Skeletal muscle cell (primary cell): Measurements from ENCODE around the gene RARG.

Source experiments
- DNase-seq: peaks from one replicate; pipeline ENCODE4 v3.0.0-alpha.2; 2010; ENCODE audit warnings: low read depth
- H3K4me3 ChIP-seq: 2 replicates; pipeline ENCODE4 v1.5.1; 2011; ENCODE audit warnings: low read depth, mild to moderate bottlenecking, control low read depth, low read length, moderate library complexity

The RARG gene

DNA sequence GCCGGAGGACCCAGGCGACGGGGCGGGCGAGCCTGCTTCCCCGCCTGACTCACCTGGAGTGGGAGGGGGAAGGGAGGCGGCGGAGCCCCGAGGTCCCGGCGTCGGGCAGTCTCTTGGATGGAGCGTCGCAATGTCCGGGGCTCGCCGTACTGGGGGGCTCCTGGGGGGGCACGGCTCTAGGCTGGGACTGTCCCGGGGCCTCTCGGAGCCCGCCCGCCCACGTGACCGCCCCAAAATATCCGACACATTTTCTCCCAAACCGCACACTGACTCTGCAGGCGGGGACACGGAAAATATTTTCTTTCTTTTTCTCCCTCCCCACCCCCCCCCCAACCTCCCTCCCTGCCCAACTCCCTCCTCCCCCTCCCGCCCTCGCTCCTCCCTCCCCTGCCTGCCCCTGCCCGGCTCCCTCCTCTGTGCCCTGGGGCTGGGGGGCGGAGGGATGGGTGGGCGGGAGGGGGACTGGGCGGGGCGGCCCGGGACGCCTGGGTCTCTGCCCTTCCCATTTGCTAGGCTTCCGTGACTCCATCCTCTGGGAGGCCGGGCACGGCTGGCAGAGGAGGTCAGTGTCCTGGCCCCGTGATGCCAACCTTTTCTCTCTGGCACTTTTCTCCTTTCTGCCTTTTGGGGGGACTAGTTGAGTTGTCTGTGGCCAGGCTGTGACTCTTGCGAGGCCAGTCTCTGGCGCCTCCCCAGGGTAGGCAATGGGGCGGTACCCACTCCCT lies at the start of gene RARG:
TSS of gene RARG (minus strand) at position 289 of the 725 bp plus-strand sequence. CDS start 4,664 bp downstream, outside the sequence.
- peak within 1 kb of the TSS; percentile 57 for H3K4me3 ChIP-seq
- DNase-seq: no peak

DNA sequence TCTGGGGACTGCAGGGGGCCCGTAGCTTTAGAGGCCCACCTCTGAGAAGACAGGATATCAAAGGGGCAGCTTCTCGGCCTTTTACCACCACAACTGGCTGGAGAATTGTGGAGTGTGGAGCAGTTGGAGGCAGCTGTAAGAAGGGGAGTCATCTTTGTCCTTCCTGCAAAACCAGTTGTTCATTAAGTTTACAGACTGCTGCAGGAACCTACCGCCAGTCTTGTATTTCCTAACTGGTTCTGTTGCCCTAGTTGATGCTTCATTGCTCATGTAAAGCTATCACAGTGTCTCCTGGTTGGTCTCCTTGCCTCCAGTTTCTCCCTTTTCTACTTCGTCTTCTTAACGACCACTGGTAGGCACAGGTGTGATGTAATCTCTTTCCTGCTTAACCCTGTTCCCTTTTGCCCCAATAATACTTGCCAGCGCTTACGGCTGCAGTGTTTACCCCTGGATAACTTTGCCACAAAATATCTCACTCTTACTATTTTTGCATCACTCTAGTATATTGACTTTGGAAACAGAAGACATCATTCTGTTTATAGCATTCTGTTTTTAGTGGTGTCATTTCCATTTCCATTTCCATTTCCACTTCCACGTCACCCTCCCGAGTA lies 48.0 kb upstream of the RARG start:
- DNase-seq: no peak
- no peak overlapping the region for H3K4me3 ChIP-seq

DNA sequence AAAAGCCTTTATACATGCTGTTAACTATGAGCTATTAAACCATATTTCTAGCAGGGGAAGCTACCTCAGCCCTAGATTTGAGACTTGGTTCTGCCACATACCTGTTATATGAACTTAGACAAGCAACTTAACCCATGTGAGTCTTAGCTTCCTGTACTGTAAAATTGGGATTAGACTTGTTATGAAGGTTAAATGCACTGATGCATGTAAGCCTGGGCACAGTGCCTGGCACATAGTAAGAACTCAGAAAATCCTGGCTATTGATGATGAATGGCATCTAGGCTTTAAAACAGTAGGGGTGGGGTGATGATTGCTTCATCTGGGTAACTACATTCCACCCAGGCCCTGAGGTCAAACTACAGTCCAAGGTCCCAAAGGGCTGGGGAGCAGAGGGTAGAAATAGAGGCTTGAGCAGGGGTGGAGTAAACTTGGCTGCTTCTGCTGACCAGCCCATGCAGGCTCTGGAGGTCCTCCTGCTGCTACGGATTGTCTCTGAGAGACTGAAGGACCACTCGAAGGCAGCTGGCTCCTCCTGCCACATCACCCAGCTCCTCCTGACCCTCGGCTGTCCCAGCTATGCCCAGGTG lies 47.4 kb upstream of the RARG start:
- H3K4me3 ChIP-seq: no peak overlapping the region
- DNase-seq: no peak

DNA sequence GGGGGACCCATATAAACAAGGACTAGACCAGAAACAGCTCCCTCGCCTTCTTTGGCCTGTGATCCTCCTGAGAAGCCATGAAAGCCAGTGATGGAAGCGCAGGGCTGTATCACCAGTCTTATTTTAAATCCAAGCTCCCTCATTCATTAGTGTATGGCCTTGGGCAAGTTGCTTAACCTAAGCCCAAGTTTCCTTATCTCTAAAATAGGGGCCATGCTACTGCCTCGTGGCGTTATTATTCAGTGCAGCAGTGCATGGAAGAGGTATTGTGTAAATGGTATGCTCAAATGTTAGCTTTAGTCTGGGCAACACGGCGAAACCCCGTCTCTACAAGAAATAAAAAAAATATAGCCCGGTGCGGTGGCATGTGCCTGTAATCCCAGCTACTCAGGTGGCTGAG lies 46.0 kb upstream of the RARG start:
- H3K4me3 ChIP-seq: no peak overlapping the region
- DNase-seq: no peak

DNA sequence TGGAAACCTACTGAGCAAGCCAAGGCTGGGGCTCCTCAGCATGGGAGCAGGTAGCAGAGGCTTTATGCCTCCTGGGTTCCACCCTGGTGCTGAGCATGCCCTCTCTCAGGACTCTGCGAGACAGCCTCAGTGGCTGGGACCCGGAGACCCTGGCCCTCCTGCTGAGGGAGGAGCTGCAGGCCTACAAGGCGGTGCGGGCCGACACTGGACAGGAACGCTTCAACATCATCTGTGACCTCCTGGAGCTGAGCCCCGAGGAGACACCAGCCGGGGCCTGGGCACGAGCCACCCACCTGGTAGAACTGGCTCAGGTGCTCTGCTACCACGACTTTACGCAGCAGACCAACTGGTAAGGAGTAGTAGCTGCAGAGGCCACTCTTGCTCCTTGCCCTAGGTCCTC lies 44.5 kb upstream of the RARG start:
- no peak overlapping the region for H3K4me3 ChIP-seq
- no peak for DNase-seq

DNA sequence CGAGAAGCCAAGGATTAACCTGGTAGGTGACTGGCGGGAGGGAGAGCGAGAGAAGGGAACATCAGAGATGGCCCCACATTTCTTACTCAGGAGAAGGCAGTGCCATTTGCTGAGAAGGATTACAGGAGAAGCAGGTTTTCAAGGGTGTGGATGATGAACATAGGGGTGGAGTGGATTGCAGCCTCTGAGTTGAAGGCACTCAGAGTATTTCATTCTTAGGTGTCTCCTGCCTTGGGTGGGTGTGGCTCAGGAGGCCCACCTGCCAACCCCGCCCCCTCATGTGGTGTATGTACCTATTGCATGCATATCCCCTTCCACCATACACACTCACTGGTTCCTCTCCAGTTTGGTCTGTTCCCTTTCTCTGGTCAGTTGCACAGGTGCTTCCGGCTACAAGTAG lies 42.4 kb upstream of the RARG start:
- DNase-seq: no peak
- no peak overlapping the region for H3K4me3 ChIP-seq

DNA sequence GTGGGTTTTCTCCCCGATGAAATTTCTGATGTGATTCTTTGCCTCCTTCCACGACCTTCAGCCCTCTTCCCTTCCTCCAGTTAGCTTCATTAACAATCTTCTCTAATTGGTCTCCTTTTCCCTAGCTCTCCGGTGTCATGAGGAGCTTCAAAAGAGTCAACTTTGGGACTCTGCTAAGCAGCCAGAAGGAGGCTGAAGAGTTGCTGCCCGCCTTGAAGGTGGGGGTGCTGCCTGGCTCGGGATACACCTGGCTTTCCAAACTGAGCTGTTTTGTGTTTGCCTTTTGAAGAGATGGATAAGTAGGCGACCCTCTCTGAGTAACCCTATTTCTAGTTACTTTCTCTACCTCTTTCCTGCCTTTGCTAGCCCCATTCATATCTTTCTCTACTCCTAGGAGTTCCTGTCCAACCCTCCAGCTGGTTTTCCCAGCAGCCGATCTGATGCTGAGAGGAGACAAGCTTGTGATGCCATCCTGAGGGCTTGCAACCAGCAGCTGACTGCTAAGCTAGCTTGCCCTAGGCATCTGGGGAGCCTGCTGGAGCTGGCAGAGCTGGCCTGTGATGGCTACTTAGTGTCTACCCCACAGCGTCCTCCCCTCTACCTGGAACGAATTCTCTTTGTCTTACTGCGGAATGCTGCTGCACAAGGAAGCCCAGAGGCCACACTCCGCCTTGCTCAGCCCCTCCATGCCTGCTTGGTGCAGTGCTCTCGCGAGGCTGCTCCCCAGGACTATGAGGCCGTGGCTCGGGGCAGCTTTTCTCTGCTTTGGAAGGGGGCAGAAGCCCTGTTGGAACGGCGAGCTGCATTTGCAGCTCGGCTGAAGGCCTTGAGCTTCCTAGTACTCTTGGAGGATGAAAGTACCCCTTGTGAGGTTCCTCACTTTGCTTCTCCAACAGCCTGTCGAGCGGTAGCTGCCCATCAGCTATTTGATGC lies 36.9 kb upstream of the RARG start:
- no peak for DNase-seq
- H3K4me3 ChIP-seq: peak overlapping the region; percentile 87

DNA sequence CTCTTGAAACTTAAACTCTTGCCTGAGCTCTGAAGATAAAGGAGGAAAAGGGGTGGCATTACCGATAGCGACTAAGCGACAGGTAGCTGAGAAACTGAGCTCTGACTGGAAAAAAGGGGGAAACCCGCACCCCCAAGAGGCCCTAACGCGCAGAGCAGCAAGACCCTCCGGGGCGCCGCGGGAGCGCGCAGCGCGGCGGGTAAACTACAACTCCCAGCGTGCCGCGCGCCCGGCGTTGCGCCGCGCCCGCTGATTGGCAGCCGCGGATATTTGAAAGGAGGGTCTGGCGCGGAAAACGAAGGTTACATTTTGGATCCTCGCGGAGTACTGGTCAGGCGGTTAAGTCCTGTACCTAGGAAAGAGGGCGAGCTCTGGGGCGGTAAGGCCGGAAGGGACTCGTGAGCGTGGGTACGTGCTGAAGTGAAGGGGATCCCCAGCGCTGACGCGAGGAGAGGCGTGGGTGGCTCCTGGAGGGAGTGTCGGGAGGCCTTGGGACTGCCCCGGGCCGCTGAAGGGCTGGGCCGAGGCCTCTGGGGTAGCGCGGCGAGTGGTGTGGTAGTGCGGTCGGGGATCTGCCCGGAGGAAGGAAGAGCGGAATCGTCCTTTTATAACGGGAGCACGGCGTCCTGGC lies 36.1 kb upstream of the RARG start, which contains the start of gene ESPL1:
TSS of gene ESPL1 (plus strand) at position 301 of the 631 bp plus-strand sequence. CDS start 468 bp downstream, outside the sequence.
- H3K4me3 ChIP-seq: peak within 1 kb of the TSS; percentile 87
- no peak for DNase-seq

DNA sequence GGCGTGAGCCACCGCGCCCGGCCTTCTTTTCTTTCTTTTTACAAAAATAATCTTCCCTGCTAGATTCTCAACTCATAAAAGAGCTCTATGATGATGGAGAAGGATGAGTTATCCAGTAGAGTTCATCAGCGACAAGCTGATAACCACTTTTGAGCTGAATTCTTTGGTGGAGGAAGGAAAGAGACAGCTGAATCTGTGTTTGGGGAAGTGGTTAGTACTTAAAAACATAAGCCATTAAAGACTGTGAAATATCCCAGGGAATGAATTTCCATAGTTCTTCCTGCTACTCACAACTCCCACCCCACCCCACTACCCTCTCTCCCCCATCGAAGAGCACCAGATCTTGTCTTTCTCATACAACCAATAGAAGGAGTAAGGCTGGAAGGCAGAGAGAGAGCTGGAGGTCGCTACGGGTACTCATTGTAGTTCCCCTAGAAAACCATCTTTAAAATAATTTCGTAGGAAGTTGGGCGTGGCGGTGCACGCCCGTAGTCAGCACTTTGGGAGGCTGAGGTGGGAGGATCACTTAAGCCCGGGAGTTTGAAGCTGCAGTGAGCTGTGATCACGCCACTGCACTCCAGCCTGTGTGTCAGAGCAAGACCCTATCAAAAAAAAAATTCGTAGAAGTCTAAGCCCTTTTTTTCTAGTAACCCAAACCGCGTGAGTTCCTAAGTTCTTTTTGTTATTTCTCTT lies 35.4 kb upstream of the RARG start:
- no peak for DNase-seq

DNA sequence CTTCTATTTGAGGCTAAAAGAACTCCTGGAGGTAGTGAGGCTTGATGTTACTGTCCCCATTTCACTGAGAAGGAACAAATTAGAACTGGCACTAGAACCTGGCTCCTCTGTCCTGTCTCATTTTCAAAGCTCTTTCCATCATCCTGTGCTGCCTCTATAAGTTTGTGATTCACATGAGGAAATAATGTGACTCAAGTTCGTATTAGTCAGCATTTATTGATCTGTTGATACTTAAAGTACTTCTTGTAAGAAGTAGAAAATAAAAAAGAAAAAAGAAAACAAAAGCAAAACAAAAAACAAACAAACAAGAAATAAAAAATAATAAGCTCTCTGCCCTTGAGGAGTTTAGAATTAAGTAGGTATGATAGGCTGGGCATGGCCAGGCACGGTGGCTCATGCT lies 33.8 kb upstream of the RARG start:
- DNase-seq: no peak

More for the DNA sequence above, 35.4 kb upstream of the RARG start:
- H3K4me3 ChIP-seq: peak overlapping the region; percentile 87

DNA sequence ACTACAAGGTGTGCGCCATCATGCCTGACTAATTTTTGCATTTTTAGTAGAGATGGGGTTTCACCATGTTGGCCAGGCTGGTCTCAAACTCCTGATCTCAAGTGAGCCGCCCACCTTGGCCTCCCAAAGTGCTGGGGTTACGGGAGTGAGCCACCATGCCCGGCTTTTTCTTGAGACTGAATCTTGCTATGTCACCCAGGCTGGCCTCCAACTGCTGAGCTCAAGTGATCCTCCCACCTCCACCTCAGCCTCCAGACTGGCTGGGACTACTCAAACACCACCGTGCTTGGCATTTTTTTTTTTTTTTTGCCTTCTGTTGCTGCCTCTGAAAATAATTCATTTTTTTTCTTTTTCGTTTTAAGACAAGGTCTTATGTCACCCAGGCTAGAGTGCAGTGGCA lies 27.9 kb upstream of the RARG start:
- DNase-seq: no peak
- no peak overlapping the region for H3K4me3 ChIP-seq

More for the DNA sequence above, 33.8 kb upstream of the RARG start:
- no peak overlapping the region for H3K4me3 ChIP-seq

DNA sequence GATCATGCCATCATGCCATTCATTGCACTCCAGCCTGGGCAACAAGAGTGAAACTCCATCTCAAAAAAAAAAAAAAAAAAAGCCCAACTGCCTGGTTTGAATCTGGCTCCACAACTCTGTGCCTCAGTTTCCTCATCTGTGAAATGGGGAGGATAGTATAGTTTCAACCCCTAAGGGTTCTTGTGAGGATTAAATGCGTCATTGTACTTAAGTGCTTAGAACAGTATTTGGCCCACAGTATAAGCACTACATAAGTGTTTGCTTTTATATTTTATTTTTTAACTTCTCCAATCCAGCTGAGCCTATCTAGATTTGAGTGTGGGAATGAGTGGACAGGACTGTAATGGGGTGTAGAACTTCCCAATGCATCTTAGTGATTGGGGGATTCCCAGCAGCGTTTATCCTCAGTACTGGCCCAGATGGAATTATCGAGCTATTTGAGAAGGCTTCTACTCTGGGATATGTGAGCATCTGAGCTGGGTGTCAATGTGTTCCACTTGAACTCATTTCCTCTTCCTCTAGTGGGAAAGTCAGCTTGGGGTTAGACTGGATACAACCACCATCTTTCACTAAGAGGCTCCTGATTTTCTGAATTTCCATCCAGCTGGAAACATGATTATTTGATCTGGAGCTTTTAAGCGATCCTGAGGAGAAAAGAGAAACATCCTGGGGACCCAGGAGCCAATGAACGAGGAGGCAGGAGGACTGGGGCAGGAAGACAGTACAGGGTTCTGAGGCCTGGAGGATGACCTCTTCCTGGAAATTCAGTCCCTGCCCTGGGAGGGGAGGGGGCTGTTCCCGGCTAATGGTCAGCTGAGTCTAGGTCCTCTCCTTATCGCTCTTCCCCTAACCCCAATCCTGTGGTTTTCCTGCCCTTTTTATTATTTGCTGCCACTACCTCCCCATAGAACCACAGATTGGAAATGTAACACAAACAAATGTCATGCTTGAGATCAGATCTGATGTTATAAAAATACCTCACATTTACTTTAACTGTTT lies 26.8 kb upstream of the RARG start:
- H3K4me3 ChIP-seq: no peak overlapping the region
- no peak for DNase-seq

DNA sequence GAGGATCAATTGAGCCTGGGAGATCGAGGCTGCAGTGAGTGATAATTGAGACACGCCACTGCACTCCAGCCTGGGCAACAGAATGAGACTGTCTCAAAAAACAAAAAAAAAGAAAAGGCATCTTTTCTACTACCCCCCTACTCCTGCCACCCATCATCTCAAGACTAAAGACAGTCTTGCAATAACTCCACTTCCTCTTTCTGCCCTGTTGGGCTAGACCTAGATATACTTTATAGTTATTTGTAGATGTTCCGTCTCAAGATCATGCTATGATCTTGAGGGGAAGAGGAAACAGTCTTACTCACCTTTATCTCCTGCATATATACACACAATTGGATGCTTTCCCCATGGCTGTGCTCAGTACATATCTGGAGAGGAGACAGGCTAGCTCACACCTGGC lies 24.0 kb upstream of the RARG start:
- no peak overlapping the region for H3K4me3 ChIP-seq
- no peak for DNase-seq

DNA sequence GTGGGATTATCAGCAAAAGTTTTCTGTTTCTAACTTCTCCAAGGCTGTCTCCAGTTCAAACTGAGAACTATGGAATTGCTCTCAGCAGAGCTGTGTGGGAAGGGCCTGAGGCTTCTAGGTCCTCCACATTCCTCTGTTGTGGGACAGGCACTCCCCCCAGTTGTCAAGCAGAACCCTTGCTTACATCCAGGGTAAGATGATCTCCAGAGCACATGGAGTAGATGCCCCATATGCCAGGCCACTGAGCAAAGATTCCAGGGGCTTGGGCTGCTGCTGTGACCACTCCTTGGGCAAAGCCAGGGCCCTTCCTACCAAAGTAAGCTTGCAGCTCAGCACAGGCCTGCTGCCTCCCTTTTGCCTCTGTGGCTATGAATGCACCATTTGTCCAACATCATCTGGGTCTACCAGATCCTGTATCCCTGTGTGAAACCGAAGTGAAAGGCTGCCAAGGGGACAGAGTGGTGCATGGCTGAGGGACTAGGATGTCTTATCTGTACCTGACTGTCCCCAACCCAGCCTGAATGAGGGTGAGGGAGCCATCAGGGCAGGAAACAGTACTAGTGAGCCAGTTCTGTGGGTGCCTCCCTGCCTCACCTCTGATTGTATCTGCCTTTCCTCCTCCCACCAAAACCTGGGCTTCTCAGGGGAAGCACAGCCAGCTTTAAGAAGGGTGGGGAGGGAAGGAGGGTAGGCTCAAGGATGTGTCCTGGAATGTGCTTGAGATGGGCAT lies 23.0 kb upstream of the RARG start:
- no peak overlapping the region for H3K4me3 ChIP-seq
- DNase-seq: no peak

DNA sequence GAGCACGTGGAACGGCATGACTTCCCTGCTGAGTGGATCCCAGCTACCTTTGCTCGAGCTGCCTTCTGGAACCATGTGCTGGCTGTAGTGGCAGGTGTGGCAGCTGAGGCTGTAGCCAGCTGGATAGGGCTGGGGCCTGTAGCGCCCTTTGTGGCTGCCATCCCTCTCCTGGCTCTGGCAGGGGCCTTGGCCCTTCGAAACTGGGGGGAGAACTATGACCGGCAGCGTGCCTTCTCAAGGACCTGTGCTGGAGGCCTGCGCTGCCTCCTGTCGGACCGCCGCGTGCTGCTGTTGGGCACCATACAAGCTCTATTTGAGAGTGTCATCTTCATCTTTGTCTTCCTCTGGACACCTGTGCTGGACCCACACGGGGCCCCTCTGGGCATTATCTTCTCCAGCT lies 21.3 kb upstream of the RARG start:
- DNase-seq: no peak
- no peak overlapping the region for H3K4me3 ChIP-seq

DNA sequence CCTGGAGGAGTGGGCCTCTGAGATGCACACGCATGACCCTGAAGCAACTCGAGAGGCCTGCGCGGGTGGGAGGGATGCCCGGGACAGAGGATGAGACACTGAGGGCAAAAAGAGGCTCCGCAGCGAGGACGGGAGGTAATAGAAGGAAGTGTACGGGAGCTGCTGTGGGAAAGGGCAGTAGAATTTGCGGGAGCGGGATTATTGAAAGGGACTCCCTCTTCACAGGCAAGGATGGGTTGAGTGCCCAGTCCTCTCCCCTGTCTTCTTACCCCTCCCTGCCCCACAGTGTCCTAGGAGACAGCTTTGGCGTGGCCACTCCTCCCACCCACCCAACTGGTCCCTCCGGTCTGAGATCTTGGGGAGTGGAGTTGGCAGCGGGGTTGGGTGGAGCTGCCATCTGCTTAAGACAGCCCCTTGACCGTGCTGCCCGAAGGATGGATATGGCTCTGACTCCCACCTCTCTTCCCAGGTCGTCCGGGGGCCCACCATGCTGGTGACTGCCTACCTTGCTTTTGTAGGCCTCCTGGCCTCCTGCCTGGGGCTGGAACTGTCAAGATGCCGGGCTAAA lies 20.4 kb upstream of the RARG start:
- no peak for DNase-seq
- peak overlapping the region; percentile 69 for H3K4me3 ChIP-seq
